Left ventricle myocardium inferior (tissue), 1 donor: ENCODE measurements around the gene CA9. TPM values are rescaled to one million over a fixed set of nuclear protein-coding genes. Genes with fewer than 3 reads are reported as not detected.

Experiments
- DNase-seq: peaks from one replicate; pipeline ENCODE4 v3.0.0-alpha.2; 2020
- H3K27ac ChIP-seq: fragments of 200-600 bp; replicated peaks from 2 replicates; pipeline ENCODE4 v1.8.0; 2021
- H3K27me3 ChIP-seq: fragments of 200-600 bp; 2 replicates; pipeline ENCODE4 v1.8.0; 2021; ENCODE audit warnings: low read depth
- H3K36me3 ChIP-seq: fragments of 200-600 bp; 2 replicates; pipeline ENCODE4 v1.8.0; 2021
- H3K4me1 ChIP-seq: fragments of 200-600 bp; 2 replicates; pipeline ENCODE4 v1.8.0; 2021
- H3K4me3 ChIP-seq: fragments of 200-600 bp; 2 replicates; pipeline ENCODE4 v1.8.0; 2021; ENCODE audit warnings: mild to moderate bottlenecking, moderate library complexity
- H3K9me3 ChIP-seq: fragments of 200-600 bp; replicated peaks from 2 replicates; pipeline ENCODE4 v1.8.0; 2021
- intact Hi-C: fragments of 100-400 bp; cut with micrococcal nuclease; formaldehyde crosslinking; loops from one replicate; pipeline ENCODE4 v1.11.0; 2022
- long read RNA-seq: library from polyadenylated mRNA; unstranded; transcript quantifications from one replicate; pipeline ENCODE4 v2.0.0, GENCODE V29; 2021
- total RNA-seq: library from RNA; stranded (reverse); fragmentation: NEBNext Ultra II Directional; extraction: Animal tissue kit (Norgen Biotek cat#: 25700); gene quantifications from one replicate; pipeline ENCODE4 v1.2.1, GENCODE V29; 2021
- TF ChIP-seq, protein P1 (sequence below): fragments of 200-600 bp; IDR thresholded peaks from 2 replicates; pipeline ENCODE4 v1.8.0; 2021; ENCODE audit warnings: antibody characterized with exemption, mild to moderate bottlenecking, borderline replicate concordance
- donor health status: DM: no; HTN: yes; CAD: no; lungs with severe emphysema.

Gene CA9
- not detected for total RNA-seq
- long read RNA-seq: 0 reads

GRCh38 chr9:35673132-35674024 is at the start of gene CA9:
CA9 (plus strand) TSS chr9:35673928; CDS start chr9:35673960, 32 bp downstream.
- intact Hi-C loops: no loop called here
- H3K9me3 ChIP-seq: no peaks in the 10 kb centered on the region
- peak; percentile 57 for DNase-seq
- TF ChIP-seq, protein P1, sequence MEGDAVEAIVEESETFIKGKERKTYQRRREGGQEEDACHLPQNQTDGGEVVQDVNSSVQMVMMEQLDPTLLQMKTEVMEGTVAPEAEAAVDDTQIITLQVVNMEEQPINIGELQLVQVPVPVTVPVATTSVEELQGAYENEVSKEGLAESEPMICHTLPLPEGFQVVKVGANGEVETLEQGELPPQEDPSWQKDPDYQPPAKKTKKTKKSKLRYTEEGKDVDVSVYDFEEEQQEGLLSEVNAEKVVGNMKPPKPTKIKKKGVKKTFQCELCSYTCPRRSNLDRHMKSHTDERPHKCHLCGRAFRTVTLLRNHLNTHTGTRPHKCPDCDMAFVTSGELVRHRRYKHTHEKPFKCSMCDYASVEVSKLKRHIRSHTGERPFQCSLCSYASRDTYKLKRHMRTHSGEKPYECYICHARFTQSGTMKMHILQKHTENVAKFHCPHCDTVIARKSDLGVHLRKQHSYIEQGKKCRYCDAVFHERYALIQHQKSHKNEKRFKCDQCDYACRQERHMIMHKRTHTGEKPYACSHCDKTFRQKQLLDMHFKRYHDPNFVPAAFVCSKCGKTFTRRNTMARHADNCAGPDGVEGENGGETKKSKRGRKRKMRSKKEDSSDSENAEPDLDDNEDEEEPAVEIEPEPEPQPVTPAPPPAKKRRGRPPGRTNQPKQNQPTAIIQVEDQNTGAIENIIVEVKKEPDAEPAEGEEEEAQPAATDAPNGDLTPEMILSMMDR: no peak
- H3K27me3 ChIP-seq: no peaks in the 10 kb centered on the region
- peaks cover 28% of the 10 kb centered on the region for H3K4me1 ChIP-seq
- no peak within 1 kb of the TSS for H3K27ac ChIP-seq
- H3K4me3 ChIP-seq: peak within 1 kb of the TSS; percentile 14
- no peaks in the 10 kb centered on the region for H3K36me3 ChIP-seq

- intact Hi-C loops: no loop called here
- H3K36me3 ChIP-seq: no peaks in the 10 kb centered on the region
- no peak overlapping the region for H3K4me3 ChIP-seq
- TF ChIP-seq, protein P1: no peak
- no peaks in the 10 kb centered on the region for H3K4me1 ChIP-seq
- no peak for DNase-seq
- H3K9me3 ChIP-seq: no peaks in the 10 kb centered on the region
- H3K27me3 ChIP-seq: no peaks in the 10 kb centered on the region
- no peak overlapping the region for H3K27ac ChIP-seq
Observed at GRCh38 chr9:35627575-35627974, 46.2 kb upstream of the CA9 start.

GRCh38 chr9:35628389-35628991 is 45.2 kb upstream of the CA9 start:
- H3K4me3 ChIP-seq: no peak overlapping the region
- intact Hi-C loops: no loop called here
- no peaks in the 10 kb centered on the region for H3K27me3 ChIP-seq
- H3K36me3 ChIP-seq: no peaks in the 10 kb centered on the region
- DNase-seq: no peak
- H3K9me3 ChIP-seq: no peaks in the 10 kb centered on the region
- H3K4me1 ChIP-seq: no peaks in the 10 kb centered on the region
- TF ChIP-seq, protein P1: no peak
- no peak overlapping the region for H3K27ac ChIP-seq

- Histone ChIP-seq H3K4me1 (no peaks in the 10 kb centered on the region), H3K4me3 (no peak overlapping the region), H3K9me3 (no peaks in the 10 kb centered on the region), H3K27me3 (no peaks in the 10 kb centered on the region), H3K36me3 (no peaks in the 10 kb centered on the region), H3K27ac (no peak overlapping the region)
- TF ChIP-seq, protein P1: no peak
- intact Hi-C loops: no loop called here
- no peak for DNase-seq
Observed at GRCh38 chr9:35629597-35629996, 44.1 kb upstream of the CA9 start.

GRCh38 chr9:35635730-35636129 is 38.0 kb upstream of the CA9 start:
- intact Hi-C loops: no loop called here
- no peaks in the 10 kb centered on the region for H3K36me3 ChIP-seq
- no peaks in the 10 kb centered on the region for H3K27me3 ChIP-seq
- TF ChIP-seq, protein P1: no peak
- H3K4me3 ChIP-seq: no peak overlapping the region
- peaks cover 4% of the 10 kb centered on the region for H3K4me1 ChIP-seq
- no peak for DNase-seq
- H3K27ac ChIP-seq: no peak overlapping the region
- no peaks in the 10 kb centered on the region for H3K9me3 ChIP-seq
